Heart left ventricle (tissue), 16 donors: ENCODE data around the gene CNN3. TPM values are rescaled to one million over a fixed set of nuclear protein-coding genes. Genes with fewer than 3 reads are reported as not detected.

Source experiments
- ATAC-seq, 4 donors: fragments of 200-7000 bp; cut with Tn5 transposase; one replicate each; pipeline ENCODE4 v1.9.1; 2020 to 2022; ENCODE audit warnings: moderate library complexity in 4 of 4, mild to moderate bottlenecking in 3 of 4, moderate number of reproducible peaks in 1 of 4
- DNase-seq, 5 donors: peaks; one replicate each; pipeline ENCODE4 v3.0.0-alpha.2; 2020
- H3K27ac ChIP-seq, 12 donors: fragments of 200-600 bp; sonication (generic) in 4 of 12; one replicate each; pipeline versions ENCODE4 v1.5.0 to v1.8.0; 2016 to 2022; ENCODE audit warnings: mild to moderate bottlenecking in 2 of 12
- H3K27me3 ChIP-seq, 9 donors: fragments of 200-600 bp; sonication (generic) in 2 of 9; one replicate each; pipeline versions ENCODE4 v1.5.1 to v1.8.0; 2016 to 2022; ENCODE audit warnings: mild to moderate bottlenecking in 3 of 9
- H3K36me3 ChIP-seq, 9 donors: fragments of 200-600 bp; sonication (generic) in 2 of 9; one replicate each; pipeline versions ENCODE4 v1.5.0 to v1.8.0; 2018 to 2022; ENCODE audit warnings: mild to moderate bottlenecking in 2 of 9
- H3K4me1 ChIP-seq, 12 donors: fragments of 200-600 bp; sonication (generic) in 4 of 12; one replicate each; pipeline versions ENCODE4 v1.5.0 to v1.8.0; 2016 to 2022; ENCODE audit warnings: mild to moderate bottlenecking in 3 of 12
- H3K4me3 ChIP-seq, 12 donors: fragments of 200-600 bp; sonication (generic) in 4 of 12; one replicate each; pipeline versions ENCODE4 v1.5.0 to v1.8.0; 2017 to 2022; ENCODE audit warnings: mild to moderate bottlenecking in 9 of 12, moderate library complexity in 4 of 12
- H3K9me3 ChIP-seq, 12 donors: fragments of 200-600 bp; sonication (generic) in 4 of 12; one replicate each; pipeline versions ENCODE4 v1.5.0 to v1.8.0; 2016 to 2022; ENCODE audit warnings: mild to moderate bottlenecking in 1 of 12
- POLR2A ChIP-seq, 2 donors: fragments of 450-650 bp; IDR thresholded peaks; one replicate each; pipeline ENCODE4 v1.6.1; 2017; ENCODE audit warnings: antibody characterized with exemption in 2 of 2, mild to moderate bottlenecking in 2 of 2, moderate library complexity in 2 of 2
- WGBS, 4 donors: extraction: QIAGEN DNeasy Blood & Tissue Kit in 2 of 4; methylation state at CpG; one replicate each; pipeline versions ENCODE4 v1.1.5 to v1.1.7; 2013 to 2018; 5-methylcytosine and 5-hydroxymethylcytosine counted together
- intact Hi-C, 10 donors: fragments of 100-400 bp; cut with DNase I; formaldehyde crosslinking; loops; one replicate each; pipeline versions ENCODE4 v1.11.1 to v1.14.2; 2022
- polyA plus RNA-seq, 2 donors: library from polyadenylated mRNA; stranded (reverse); fragments of 200-250 nt; gene quantifications; one replicate each; pipeline ENCODE4 v1.2.3, GENCODE V29; 2013
- total RNA-seq, 9 donors: library from RNA; depleted of rRNA in 2 of 9; stranded (reverse); fragments of >200 nt in 2 of 9; fragmentation: NEBNext Ultra II Directional in 3 of 9; extraction: Animal tissue kit (Norgen Biotek cat#: 25700) in 3 of 9; gene quantifications; one replicate each; pipeline versions ENCODE4 v1.1.0 to v1.2.4, GENCODE V29; 2016 to 2023
- TF ChIP-seq, protein P1 (sequence below), 12 donors: fragments of 200-600 bp; sonication (generic) in 4 of 12; IDR thresholded peaks; one replicate each; pipeline versions ENCODE4 v1.5.0 to v1.8.0; 2018 to 2022; ENCODE audit warnings: antibody characterized with exemption in 12 of 12, mild to moderate bottlenecking in 5 of 12
- donor health status: ischemic (EF 13 %, LVEDD 7.1; RV severe dilation, severe dysfunction).
- donor health status: healthy with polysubstance abuse.
- donor health status: DM: no; HTN: yes; CAD: no.
- donor health status: DM: no; HTN: no; CAD: no.
- donor health status: ischemic (EF 25% LVEDD 6.9; RV normal size, moderate dysfunction).
- donor health status: ischemic (EF 25% LVEDD 5.7; RV mildly dilated, moderate dysfunction).
- donor health status: healthy.
- donor health status: DM: yes; HTN: yes; CAD: no.
- donor health status: ischemic (EF 35%, LVEDD 5.7; RV mildly dilated, moderate dysfunction).
- donor health status: nonischemic (EF 11% LVEDD 7.7; RV severe dilation, severe dysfunction).
- donor health status: DM: yes; HTN: yes; CAD: no.
- donor health status: PGD.
- donor health status: ischemic (EF 29% LVEDD 5.4; RV normal size, mild dysfunction).
- donor health status: nonischemic (EF 23%, LVEDD 6.1; RV moderate dilation, normal function).

The CNN3 gene
- total and polyA plus RNA-seq, 11 donors: 23.8 to 115 (median 73.8) TPM

DNA sequence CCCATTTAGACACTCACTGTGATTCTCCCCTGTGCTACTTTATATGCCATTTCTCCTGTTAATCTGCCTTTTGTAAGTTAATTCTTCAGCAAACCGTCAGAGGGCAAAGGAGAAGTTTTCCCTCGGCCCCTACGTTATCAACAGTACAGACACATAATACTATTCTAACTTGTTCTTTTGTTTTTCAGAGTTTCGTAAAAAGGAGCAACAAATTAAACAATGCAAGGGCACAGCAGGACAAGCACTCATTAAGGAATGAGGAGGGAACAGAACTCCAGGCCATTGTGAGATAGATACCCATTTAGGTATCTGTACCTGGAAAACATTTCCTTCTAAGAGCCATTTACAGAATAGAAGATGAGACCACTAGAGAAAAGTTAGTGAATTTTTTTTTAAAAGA is 32.3 kb downstream of the CNN3 start:
- H3K9me3 ChIP-seq: no peaks in the 10 kb centered on the region
- no peak for DNase-seq
- no peaks in the 10 kb centered on the region for H3K27me3 ChIP-seq
- intact Hi-C loops: loop anchor here in 1 of 10 donors (2.0 kb wide), 1 partner anchor 52 kb away; no protein-coding TSS in a partner anchor
- TF ChIP-seq, protein P1, sequence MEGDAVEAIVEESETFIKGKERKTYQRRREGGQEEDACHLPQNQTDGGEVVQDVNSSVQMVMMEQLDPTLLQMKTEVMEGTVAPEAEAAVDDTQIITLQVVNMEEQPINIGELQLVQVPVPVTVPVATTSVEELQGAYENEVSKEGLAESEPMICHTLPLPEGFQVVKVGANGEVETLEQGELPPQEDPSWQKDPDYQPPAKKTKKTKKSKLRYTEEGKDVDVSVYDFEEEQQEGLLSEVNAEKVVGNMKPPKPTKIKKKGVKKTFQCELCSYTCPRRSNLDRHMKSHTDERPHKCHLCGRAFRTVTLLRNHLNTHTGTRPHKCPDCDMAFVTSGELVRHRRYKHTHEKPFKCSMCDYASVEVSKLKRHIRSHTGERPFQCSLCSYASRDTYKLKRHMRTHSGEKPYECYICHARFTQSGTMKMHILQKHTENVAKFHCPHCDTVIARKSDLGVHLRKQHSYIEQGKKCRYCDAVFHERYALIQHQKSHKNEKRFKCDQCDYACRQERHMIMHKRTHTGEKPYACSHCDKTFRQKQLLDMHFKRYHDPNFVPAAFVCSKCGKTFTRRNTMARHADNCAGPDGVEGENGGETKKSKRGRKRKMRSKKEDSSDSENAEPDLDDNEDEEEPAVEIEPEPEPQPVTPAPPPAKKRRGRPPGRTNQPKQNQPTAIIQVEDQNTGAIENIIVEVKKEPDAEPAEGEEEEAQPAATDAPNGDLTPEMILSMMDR (IDR thresholded peaks at IDR 0.05): no peak
- TF ChIP-seq POLR2A (IDR thresholded peaks at IDR 0.05): no peak
- H3K4me3 ChIP-seq: no peak overlapping the region
- no peak overlapping the region for H3K27ac ChIP-seq
- peaks cover 0 to 87% (median 61%) of the 10 kb centered on the region in 9 donors for H3K36me3 ChIP-seq
- 74 to 92% (median 89%) methylated on average over 4 of the region's 4 CpGs for WGBS, 4 donors
- H3K4me1 ChIP-seq: peaks cover 0 to 14% (median 0%) of the 10 kb centered on the region in 12 donors
- ATAC-seq: no peak

DNA sequence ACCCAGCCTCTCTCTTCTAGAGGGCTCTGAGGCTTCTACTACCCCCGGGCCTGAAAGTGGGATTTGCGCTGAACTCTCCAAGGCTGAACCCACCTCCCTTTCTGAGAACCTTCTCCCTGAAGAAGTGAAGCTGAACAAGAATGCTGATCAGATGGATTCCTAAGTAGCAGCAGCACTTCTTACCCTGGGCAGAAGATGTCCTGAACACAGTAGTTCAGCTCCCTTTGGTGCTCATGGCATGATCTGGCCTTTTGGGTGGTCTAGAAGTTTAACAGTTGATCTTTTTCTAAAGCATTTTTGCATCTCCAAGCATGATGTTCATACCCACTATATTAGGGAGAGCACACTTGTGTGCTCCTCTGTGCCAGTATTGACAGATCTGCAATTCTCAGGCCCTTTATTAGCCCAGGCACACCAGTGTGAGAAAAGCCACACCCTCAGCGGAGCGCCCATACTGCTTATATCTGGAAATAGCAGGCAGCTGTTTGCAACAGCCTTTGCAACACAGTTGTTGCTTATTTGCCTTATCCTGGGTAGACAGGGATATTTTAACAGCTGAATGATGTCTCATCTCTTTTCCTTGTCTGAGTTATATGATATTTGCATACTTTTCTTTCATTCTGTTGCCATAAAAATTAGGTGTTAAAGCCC is 34.2 kb downstream of the CNN3 start:
- no peaks in the 10 kb centered on the region for H3K4me1 ChIP-seq
- peaks cover 0 to 68% (median 45%) of the 10 kb centered on the region in 9 donors for H3K36me3 ChIP-seq
- no peak overlapping the region for H3K4me3 ChIP-seq
- no peak for ATAC-seq
- H3K9me3 ChIP-seq: no peaks in the 10 kb centered on the region
- 86 to 97% (median 95%) methylated on average over 4 of the region's 4 CpGs for WGBS, 4 donors
- intact Hi-C loops: no loop called here
- H3K27ac ChIP-seq: no peak overlapping the region
- no peaks in the 10 kb centered on the region for H3K27me3 ChIP-seq
- TF ChIP-seq POLR2A (IDR thresholded peaks at IDR 0.05): no peak
- TF ChIP-seq, protein P1 (IDR thresholded peaks at IDR 0.05): no peak
- DNase-seq: no peak

DNA sequence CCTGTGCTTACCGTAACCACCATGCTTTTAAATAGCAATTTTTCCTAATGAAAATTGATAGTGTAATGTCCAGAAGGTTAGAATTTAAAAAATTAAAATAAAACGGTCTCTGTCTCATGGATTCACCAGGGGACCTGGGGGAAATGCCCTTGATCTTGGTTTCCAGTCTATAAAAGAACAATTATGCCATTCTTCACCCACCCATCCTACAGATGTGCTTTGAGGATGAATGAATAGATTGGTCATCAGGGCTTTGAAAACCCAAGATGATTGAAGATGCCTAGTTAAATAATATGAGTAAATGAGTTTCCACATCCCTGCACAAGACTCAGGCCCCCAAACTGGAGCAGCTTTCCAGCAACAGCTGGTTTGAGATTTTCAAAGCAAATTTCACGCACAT is 38.7 kb downstream of the CNN3 start:
- H3K9me3 ChIP-seq: no peaks in the 10 kb centered on the region
- H3K4me1 ChIP-seq: peaks cover 0 to 11% (median 7%) of the 10 kb centered on the region in 12 donors
- H3K27me3 ChIP-seq: no peaks in the 10 kb centered on the region
- TF ChIP-seq, protein P1 (IDR thresholded peaks at IDR 0.05): no peak
- TF ChIP-seq POLR2A (IDR thresholded peaks at IDR 0.05): no peak
- H3K36me3 ChIP-seq: peaks cover 0 to 27% (median 9%) of the 10 kb centered on the region in 9 donors
- DNase-seq: no peak
- 87 to 88% (median 87%) methylated on average over 3 of the region's 3 CpGs for WGBS, 4 donors
- intact Hi-C loops: no loop called here
- H3K27ac ChIP-seq: no peak overlapping the region
- no peak for ATAC-seq
- no peak overlapping the region for H3K4me3 ChIP-seq

DNA sequence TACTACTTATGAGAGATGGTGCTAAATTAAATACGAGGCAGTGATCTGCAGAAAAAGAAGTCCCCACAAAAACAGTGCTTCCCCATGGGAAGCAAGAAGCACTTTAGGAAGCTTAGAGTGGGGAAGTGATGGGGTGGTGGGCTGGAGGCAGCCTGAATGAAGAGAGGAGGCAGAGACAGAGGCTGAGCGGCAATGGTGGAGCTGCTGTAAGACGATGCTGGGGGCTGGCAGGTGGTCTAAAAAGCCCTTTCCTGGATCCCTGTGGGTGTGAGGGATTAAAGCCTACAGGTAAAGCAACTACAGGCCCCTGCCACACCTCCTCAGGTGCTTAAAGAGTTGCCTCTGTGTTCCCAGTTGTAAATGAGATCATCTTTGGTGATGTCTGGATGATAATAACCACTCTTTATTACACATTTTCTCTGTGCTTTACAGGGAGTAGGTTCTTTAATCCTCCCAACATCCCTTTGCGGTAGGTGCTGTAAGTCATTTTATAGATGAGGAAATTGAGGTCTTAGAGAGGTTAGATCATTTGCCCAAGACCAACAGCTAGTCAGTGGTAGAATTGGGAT is 39.2 kb downstream of the CNN3 start:
- DNase-seq: no peak

More for the DNA sequence above, 39.2 kb downstream of the CNN3 start:
- Histone ChIP-seq H3K4me1 (peaks cover 0 to 11% (median 7%) of the 10 kb centered on the region in 12 donors), H3K27me3 (no peaks in the 10 kb centered on the region), H3K27ac (no peak overlapping the region), H3K4me3 (no peak overlapping the region), H3K9me3 (no peaks in the 10 kb centered on the region), H3K36me3 (peaks cover 0 to 25% (median 7%) of the 10 kb centered on the region in 9 donors)
- ATAC-seq: no peak
- TF ChIP-seq, protein P1 (IDR thresholded peaks at IDR 0.05): no peak
- no peak for TF ChIP-seq POLR2A (IDR thresholded peaks at IDR 0.05)
- intact Hi-C loops: no loop called here
- WGBS, 4 donors: 76 to 83% (median 80%) methylated on average over 4 of the region's 4 CpGs
